Colonic mucosa (tissue), 4 donors: ENCODE measurements around the gene C2orf80. TPM values are rescaled to one million over a fixed set of nuclear protein-coding genes. Genes with fewer than 3 reads are reported as not detected.
"Not testable (repeated sequence)": the region's sequence is repeated elsewhere in the genome, so short reads cannot be mapped to it uniquely, and the experiment has no call there.

Experiments
- DNase-seq: peaks from one replicate; pipeline ENCODE4 v3.0.0-alpha.2; 2020
- H3K27ac ChIP-seq: fragments of 200-600 bp; one replicate; pipeline ENCODE4 v1.8.0; 2021
- H3K27me3 ChIP-seq: fragments of 200-600 bp; one replicate; pipeline ENCODE4 v1.8.0; 2021
- H3K36me3 ChIP-seq: fragments of 200-600 bp; one replicate; pipeline ENCODE4 v1.8.0; 2021
- H3K4me1 ChIP-seq: fragments of 200-600 bp; one replicate; pipeline ENCODE4 v1.8.0; 2021; ENCODE audit warnings: mild to moderate bottlenecking
- H3K4me3 ChIP-seq: fragments of 200-600 bp; one replicate; pipeline ENCODE4 v1.8.0; 2021
- H3K9ac ChIP-seq, 2 donors: one replicate each; pipeline ENCODE4 v1.7.0; 2013; ENCODE audit warnings: control low read depth in 2 of 2, low read depth in 2 of 2, low read length in 2 of 2
- H3K9me3 ChIP-seq: fragments of 200-600 bp; one replicate; pipeline ENCODE4 v1.8.0; 2021
- intact Hi-C: fragments of 100-400 bp; cut with DNase I; formaldehyde crosslinking; loops from one replicate; pipeline ENCODE4 v1.14.1; 2022
- total RNA-seq, 2 donors: library from RNA; stranded (reverse); fragmentation: NEBNext Ultra II Directional in 1 of 2; extraction: Animal tissue kit (Norgen Biotek cat#: 25700) in 1 of 2; gene quantifications; one replicate each; pipeline ENCODE4 v1.2.1, GENCODE V29; 2021
- TF ChIP-seq, protein P1 (sequence below): fragments of 200-600 bp; IDR thresholded peaks from one replicate; pipeline ENCODE4 v1.8.0; 2022; ENCODE audit warnings: antibody characterized with exemption, mild to moderate bottlenecking
- donor health status: healthy.
- donor health status: DM: no; HTN: no; CAD: no.
- donor health status: DM: no; HTN: no; CAD: no.

C2orf80 gene
- total RNA-seq, 2 donors from 2014 or later, result not detected

DNA sequence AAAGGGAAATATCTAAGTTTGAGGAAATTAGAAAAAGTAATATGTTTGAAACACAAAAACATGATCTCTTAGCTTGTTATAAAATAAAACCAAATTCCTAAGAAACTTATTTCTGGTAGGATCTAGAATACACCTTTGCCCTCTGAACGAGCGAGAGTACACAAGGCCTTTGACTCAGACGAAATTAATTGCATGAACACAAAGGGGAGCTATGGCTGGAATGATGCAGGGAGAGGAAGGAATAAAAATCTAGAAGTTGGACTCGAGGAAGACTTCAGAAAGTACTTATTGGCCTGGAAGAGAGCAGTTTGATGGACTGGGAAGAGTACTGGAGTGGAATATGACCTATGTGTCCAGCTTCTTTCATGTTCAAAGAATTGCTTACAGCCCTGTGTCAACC is 64.6 kb downstream of the C2orf80 start:
- intact Hi-C loops, result no loop called here
- no peaks in the 10 kb centered on the region for H3K36me3 ChIP-seq
- H3K27ac ChIP-seq, result no peak overlapping the region
- H3K4me3 ChIP-seq, result no peak overlapping the region
- no peak overlapping the region for H3K9ac ChIP-seq
- no peak for DNase-seq
- TF ChIP-seq, protein P1, sequence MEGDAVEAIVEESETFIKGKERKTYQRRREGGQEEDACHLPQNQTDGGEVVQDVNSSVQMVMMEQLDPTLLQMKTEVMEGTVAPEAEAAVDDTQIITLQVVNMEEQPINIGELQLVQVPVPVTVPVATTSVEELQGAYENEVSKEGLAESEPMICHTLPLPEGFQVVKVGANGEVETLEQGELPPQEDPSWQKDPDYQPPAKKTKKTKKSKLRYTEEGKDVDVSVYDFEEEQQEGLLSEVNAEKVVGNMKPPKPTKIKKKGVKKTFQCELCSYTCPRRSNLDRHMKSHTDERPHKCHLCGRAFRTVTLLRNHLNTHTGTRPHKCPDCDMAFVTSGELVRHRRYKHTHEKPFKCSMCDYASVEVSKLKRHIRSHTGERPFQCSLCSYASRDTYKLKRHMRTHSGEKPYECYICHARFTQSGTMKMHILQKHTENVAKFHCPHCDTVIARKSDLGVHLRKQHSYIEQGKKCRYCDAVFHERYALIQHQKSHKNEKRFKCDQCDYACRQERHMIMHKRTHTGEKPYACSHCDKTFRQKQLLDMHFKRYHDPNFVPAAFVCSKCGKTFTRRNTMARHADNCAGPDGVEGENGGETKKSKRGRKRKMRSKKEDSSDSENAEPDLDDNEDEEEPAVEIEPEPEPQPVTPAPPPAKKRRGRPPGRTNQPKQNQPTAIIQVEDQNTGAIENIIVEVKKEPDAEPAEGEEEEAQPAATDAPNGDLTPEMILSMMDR, result no peak
- H3K4me1 ChIP-seq, result no peaks in the 10 kb centered on the region
- peaks cover 9% of the 10 kb centered on the region for H3K27me3 ChIP-seq
- no peaks in the 10 kb centered on the region for H3K9me3 ChIP-seq

- H3K4me1 ChIP-seq, H3K9ac ChIP-seq, intact Hi-C loops, H3K27me3 ChIP-seq, H3K27ac ChIP-seq, DNase-seq, H3K9me3 ChIP-seq, H3K4me3 ChIP-seq, H3K36me3 ChIP-seq: not testable (repeated sequence)
Measured at GRCh38 chr2:208124013-208124715, 65.7 kb downstream of the C2orf80 start, which contains the start of gene CRYGD. Gene CRYGD (minus strand): TSS chr2:208124524. CDS start chr2:208124473, 51 bp downstream.

- intact Hi-C loops, result no loop called here
- peaks cover 9% of the 10 kb centered on the region for H3K27me3 ChIP-seq
- H3K27ac ChIP-seq, result no peak overlapping the region
- H3K9ac ChIP-seq, result no peak overlapping the region
- H3K9me3 ChIP-seq, result no peaks in the 10 kb centered on the region
- H3K36me3 ChIP-seq, result no peaks in the 10 kb centered on the region
- no peaks in the 10 kb centered on the region for H3K4me1 ChIP-seq
- no peak overlapping the region for H3K4me3 ChIP-seq
- DNase-seq, result no peak
- TF ChIP-seq, protein P1, result no peak
Measured at GRCh38 chr2:208122248-208122647, 67.6 kb downstream of the C2orf80 start.

DNA sequence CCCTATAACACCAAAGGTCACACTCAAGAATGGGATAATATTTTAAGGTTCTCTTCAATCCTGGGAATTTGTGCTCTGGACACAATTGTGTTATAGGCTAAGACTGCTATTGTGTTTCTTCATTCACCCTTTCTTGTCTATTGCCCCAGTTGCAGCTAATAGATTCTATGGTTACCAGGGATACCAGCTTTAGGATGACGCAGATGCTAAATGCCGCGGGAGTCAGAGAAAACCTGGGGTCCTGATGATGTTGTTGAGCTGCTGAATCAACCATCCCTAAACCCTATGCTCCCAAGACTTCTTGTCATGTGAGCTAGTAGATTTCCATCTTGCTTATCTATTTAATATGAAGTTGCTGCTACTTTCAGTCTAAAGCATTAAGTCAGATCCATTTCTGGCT is 70.9 kb downstream of the C2orf80 start:
- no peak overlapping the region for H3K4me3 ChIP-seq
- TF ChIP-seq, protein P1, result no peak
- H3K36me3 ChIP-seq, result no peaks in the 10 kb centered on the region
- H3K27ac ChIP-seq, result no peak overlapping the region
- H3K9me3 ChIP-seq, result no peaks in the 10 kb centered on the region
- peaks cover 5% of the 10 kb centered on the region for H3K27me3 ChIP-seq
- no peak overlapping the region for H3K9ac ChIP-seq
- H3K4me1 ChIP-seq, result no peaks in the 10 kb centered on the region
- DNase-seq, result no peak
- intact Hi-C loops, result no loop called here

- H3K4me3 ChIP-seq, H3K36me3 ChIP-seq, H3K4me1 ChIP-seq, H3K9ac ChIP-seq, intact Hi-C loops, DNase-seq, H3K27me3 ChIP-seq, H3K27ac ChIP-seq, H3K9me3 ChIP-seq: not testable (repeated sequence)
Measured at GRCh38 chr2:208117390-208117789, 72.4 kb downstream of the C2orf80 start.

Other genes with a start within 250 kb of the C2orf80 start
- 1 to 10 TPM; 5.7 to 8.3 TPM for gene PLEKHM3, start 164.5 kb downstream of the C2orf80 start, total RNA-seq
- not detected for gene CRYGD, start 65.5 kb downstream of the C2orf80 start, total RNA-seq
- gene CRYGC, start 60.2 kb downstream of the C2orf80 start, total RNA-seq, result not detected
- not detected for gene CRYGB, start 43.9 kb downstream of the C2orf80 start, total RNA-seq
- gene CRYGA, start 26.4 kb downstream of the C2orf80 start, total RNA-seq, result not detected
- gene IDH1, start 65.0 kb upstream of the C2orf80 start, total RNA-seq, result 100 to 1,000 TPM; 250 to 348 TPM
- 10 to 100 TPM; 14.6 to 18.2 TPM for gene PIKFYVE, start 76.2 kb upstream of the C2orf80 start, total RNA-seq
- not detected for gene PTH2R, start 216.8 kb upstream of the C2orf80 start, total RNA-seq